GM21717 (cell line): ENCODE results near the gene KRT72.

Source experiments
- ATAC-seq: cut with Tn5 transposase; IDR thresholded peaks from one replicate; pipeline ENCODE4 v1.9.1; 2021; ENCODE audit warnings: mild to moderate bottlenecking, moderate library complexity; ENCODE audit not compliant: unreplicated experiment

KRT72 gene

GRCh38 chr12:52551216-52551865 is 49.9 kb downstream of the KRT72 start:
- ATAC-seq: no peak

DNA sequence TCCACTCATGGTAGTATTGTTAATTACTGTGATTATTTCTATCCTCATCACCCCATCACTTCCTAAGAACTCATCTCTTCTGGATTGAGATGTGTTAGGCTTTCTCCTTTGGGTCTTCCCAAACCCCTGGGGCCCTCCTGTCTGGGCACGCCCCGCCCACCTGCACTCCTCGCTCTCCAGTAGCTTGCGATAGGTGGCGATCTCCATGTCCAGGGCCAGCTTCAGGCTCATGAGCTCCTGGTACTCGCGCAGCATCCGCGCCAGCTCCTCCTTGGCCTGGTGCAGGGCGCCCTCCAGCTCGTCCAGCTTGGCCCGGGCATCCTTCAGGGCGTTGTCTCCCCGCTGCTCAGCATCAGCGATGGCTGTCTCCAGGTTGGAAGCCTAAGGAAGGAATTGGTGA is 55.1 kb downstream of the KRT72 start:
- ATAC-seq: no peak

GRCh38 chr12:52543985-52544883 is 57.0 kb downstream of the KRT72 start:
- ATAC-seq: no peak

GRCh38 chr12:52542785-52543318 is 58.4 kb downstream of the KRT72 start:
- no peak for ATAC-seq

DNA sequence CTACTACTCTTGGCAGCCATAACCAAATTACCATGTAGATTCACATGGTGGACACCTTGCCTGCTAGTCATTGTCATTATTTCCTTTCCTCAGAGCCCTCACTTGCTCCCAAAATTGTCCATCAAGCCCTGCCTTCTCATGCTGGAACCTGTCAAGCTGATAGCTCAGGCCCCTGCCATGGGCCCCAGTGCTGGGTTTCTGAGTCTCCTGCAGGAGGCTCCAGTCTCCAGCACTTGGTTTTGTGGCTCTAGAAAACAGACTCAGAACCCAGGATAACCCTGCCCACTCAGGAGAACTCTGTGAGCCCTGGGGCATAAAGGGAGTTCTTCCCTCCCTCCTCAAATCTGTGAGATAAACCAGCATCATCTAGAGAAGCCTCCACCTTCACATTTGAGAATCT is 59.1 kb downstream of the KRT72 start:
- ATAC-seq: no peak

GRCh38 chr12:52541709-52542108 is 59.6 kb downstream of the KRT72 start:
- ATAC-seq: no peak

GRCh38 chr12:52540531-52540930 is 60.7 kb downstream of the KRT72 start:
- ATAC-seq: no peak

GRCh38 chr12:52539821-52540173 is 61.5 kb downstream of the KRT72 start:
- no peak for ATAC-seq

GRCh38 chr12:52539083-52539820 is 62.0 kb downstream of the KRT72 start:
- ATAC-seq: no peak

DNA sequence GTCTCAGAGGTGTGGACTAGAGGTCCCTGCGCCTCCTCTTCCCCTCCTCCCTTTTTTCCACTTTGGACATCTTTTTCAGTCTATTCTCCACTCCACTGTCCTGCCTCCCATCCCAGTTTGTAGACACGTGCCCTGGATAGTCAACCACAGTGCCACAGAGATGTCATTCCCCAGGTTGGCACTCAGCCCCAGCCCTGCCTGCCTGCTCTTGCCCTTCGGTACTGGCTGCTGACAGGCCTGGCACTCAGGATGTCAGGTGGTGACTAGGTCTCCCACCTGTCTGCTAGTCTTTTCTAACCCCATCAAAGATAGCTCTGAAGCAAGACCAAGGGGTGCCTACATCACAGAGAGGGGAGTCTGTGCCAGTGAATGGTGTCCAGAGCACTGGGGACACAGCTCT is 64.2 kb downstream of the KRT72 start:
- ATAC-seq: no peak
